CD4-positive, alpha-beta T cell (primary cell): Measurements from ENCODE around the gene SARNP. TPM values are rescaled to one million over a fixed set of nuclear protein-coding genes. Genes with fewer than 3 reads are reported as not detected.

Source experiments
- ATAC-seq: fragments of 200-7000 bp; cut with Tn5 transposase; one replicate; pipeline ENCODE4 v1.10.0; 2022; ENCODE audit warnings: mild to moderate bottlenecking; ENCODE audit not compliant: poor library complexity
- CTCF ChIA-PET: fragments of 350-600 bp; sonication (Branson Sonifier 250); formaldehyde crosslinking; loops from one replicate; lab custom pipeline; 2021; ENCODE audit warnings: antibody characterized with exemption, inconsistent platforms; lab: Charles Lee
- POLR2A ChIA-PET: fragments of 350-600 bp; sonication (Branson Sonifier 250); formaldehyde crosslinking; loops from one replicate; lab custom pipeline; 2021; ENCODE audit warnings: antibody characterized with exemption, inconsistent platforms; lab: Charles Lee
- DNase-seq, 14 experiments: peaks; one replicate each; pipeline ENCODE4 v3.0.0-alpha.2; 2013 to 2020; ENCODE audit warnings: mixed read lengths in 2 of 14
- H3K27ac ChIP-seq, 2 donors: one replicate each; pipeline versions ENCODE4 v1.5.1 to v1.7.0; 2013; ENCODE audit warnings: low read length in 2 of 2, low read depth in 1 of 2, mild to moderate bottlenecking in 1 of 2
- H3K27me3 ChIP-seq, 2 experiments: 1 replicate in 1 of 2; 2 replicates in 1 of 2; pipeline versions ENCODE4 v1.6.1 to v1.7.0; 2013; ENCODE audit warnings: low read length in 2 of 2, control low read depth in 1 of 2, mild to moderate bottlenecking in 1 of 2, moderate library complexity in 1 of 2; ENCODE audit not compliant: insufficient read depth in 2 of 2, control insufficient read depth in 1 of 2
- H3K36me3 ChIP-seq: one replicate; pipeline ENCODE4 v1.6.1; 2013; ENCODE audit warnings: low read length, control low read depth; ENCODE audit not compliant: insufficient read depth
- H3K4me1 ChIP-seq: one replicate; pipeline ENCODE4 v1.6.1; 2013; ENCODE audit warnings: low read length, control low read depth; ENCODE audit not compliant: insufficient read depth
- H3K4me3 ChIP-seq: one replicate; pipeline ENCODE4 v1.5.1; 2013; ENCODE audit warnings: mild to moderate bottlenecking, low read length, moderate library complexity
- H3K9me3 ChIP-seq, 2 experiments: 1 replicate in 1 of 2; 2 replicates in 1 of 2; pipeline versions ENCODE4 v1.6.1 to v1.7.0; 2013; ENCODE audit warnings: low read length in 2 of 2, mild to moderate bottlenecking in 2 of 2, control low read depth in 1 of 2, moderate library complexity in 1 of 2; ENCODE audit not compliant: control insufficient read depth in 1 of 2, insufficient read depth in 1 of 2
- H3K27ac Mint-ChIP-seq: one replicate; pipeline ENCODE4 v1.8.0; 2020; ENCODE audit warnings: mixed read lengths
- H3K27me3 Mint-ChIP-seq: one replicate; pipeline ENCODE4 v1.8.0; 2021; ENCODE audit warnings: mixed read lengths
- H3K36me3 Mint-ChIP-seq: one replicate; pipeline ENCODE4 v1.8.0; 2021; ENCODE audit warnings: low read depth, mixed read lengths
- H3K4me1 Mint-ChIP-seq: one replicate; pipeline ENCODE4 v1.8.0; 2021; ENCODE audit warnings: low read depth, mixed read lengths
- H3K4me3 Mint-ChIP-seq: one replicate; pipeline ENCODE4 v1.8.0; 2020; ENCODE audit warnings: mild to moderate bottlenecking, mixed read lengths
- H3K9me3 Mint-ChIP-seq: one replicate; pipeline ENCODE4 v1.8.0; 2020; ENCODE audit warnings: mixed read lengths
- intact Hi-C, 2 experiments: fragments of 100-400 bp; cut with DNase I in 1 of 2; cut with micrococcal nuclease in 1 of 2; formaldehyde crosslinking; loops; one replicate each; pipeline versions ENCODE4 v1.15.1 to v1.9.0; 2023 to 2025; cut with DNase I, micrococcal nuclease
- total RNA-seq, 174 experiments: library from RNA in 2 of 174; stranded (reverse) in 2 of 174; gene quantifications; one replicate each; pipeline ENCODE4 v1.2.3 and lab custom pipeline; 2021 to 2026
- TF ChIP-seq, protein P1 (sequence below): fragments of 200-600 bp; IDR thresholded peaks from one replicate; pipeline ENCODE4 v1.8.0; 2022; ENCODE audit warnings: antibody characterized with exemption, mild to moderate bottlenecking

Gene SARNP
- total RNA-seq, 2 experiments from 2014 or later = 38.2 to 38.6 TPM

DNA sequence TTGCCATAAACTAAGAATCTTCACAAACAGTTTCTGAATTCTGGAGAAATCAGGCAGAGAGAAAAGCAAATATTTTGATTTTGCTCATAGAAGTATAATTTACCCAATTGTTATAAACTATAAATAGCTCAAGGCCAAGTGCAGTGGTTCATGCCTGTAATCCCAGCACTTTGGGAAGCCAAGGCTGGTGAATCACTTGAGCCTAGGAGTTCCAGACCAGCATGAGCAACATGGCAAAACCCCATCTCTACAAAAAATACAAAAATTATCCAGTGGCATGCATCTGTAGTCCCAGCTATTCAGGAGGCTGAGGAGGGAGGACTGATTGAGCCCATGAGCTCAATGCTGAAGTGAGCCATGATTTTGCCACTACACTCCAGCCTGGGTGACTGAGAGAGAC lies 44.8 kb upstream of the SARNP start:
- no peak overlapping the region for H3K27ac Mint-ChIP-seq
- CTCF ChIA-PET = interaction anchor here (0.7 kb wide), 1 partner anchor 74 kb away, joined by 3 read pairs; no protein-coding TSS in a partner anchor
- H3K4me3 ChIP-seq = no peak overlapping the region

DNA sequence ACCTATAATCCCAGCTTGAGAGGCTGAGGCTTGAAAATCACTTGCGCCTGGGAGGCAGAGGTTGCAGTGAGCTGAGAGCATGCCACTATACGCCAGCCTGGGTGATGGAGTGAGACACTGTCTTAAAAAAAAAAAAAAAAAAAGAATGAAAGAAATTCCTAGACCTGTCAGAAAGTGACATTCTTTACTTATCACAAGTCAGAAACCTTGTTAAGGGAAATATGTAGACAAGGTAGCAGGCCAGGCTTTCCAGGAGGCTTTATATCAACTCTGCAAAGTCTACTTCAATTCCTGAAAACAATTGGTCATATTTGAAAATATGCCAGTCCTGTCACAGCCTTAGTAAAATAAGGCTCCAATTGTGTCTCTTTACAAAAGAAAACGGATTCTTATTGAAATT lies 44.3 kb upstream of the SARNP start:
- POLR2A ChIA-PET = no interaction called here
- no peaks in the 10 kb centered on the region for H3K4me1 Mint-ChIP-seq
- ATAC-seq (no peak), DNase-seq (no peak)
- H3K27ac Mint-ChIP-seq = no peak overlapping the region
- Histone ChIP-seq H3K9me3 (peaks cover 14 to 24% of the 10 kb centered on the region in 2 experiments), H3K27me3 (no peaks in the 10 kb centered on the region), H3K36me3 (no peaks in the 10 kb centered on the region), H3K4me3 (no peak overlapping the region), H3K4me1 (no peaks in the 10 kb centered on the region), H3K27ac (no peak overlapping the region)
- no peaks in the 10 kb centered on the region for H3K9me3 Mint-ChIP-seq
- TF ChIP-seq, protein P1, sequence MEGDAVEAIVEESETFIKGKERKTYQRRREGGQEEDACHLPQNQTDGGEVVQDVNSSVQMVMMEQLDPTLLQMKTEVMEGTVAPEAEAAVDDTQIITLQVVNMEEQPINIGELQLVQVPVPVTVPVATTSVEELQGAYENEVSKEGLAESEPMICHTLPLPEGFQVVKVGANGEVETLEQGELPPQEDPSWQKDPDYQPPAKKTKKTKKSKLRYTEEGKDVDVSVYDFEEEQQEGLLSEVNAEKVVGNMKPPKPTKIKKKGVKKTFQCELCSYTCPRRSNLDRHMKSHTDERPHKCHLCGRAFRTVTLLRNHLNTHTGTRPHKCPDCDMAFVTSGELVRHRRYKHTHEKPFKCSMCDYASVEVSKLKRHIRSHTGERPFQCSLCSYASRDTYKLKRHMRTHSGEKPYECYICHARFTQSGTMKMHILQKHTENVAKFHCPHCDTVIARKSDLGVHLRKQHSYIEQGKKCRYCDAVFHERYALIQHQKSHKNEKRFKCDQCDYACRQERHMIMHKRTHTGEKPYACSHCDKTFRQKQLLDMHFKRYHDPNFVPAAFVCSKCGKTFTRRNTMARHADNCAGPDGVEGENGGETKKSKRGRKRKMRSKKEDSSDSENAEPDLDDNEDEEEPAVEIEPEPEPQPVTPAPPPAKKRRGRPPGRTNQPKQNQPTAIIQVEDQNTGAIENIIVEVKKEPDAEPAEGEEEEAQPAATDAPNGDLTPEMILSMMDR = no peak
- intact Hi-C loops = no loop called here
- H3K36me3 Mint-ChIP-seq = no peaks in the 10 kb centered on the region
- no peaks in the 10 kb centered on the region for H3K27me3 Mint-ChIP-seq
- H3K4me3 Mint-ChIP-seq = no peak overlapping the region
- CTCF ChIA-PET = interaction anchor here (0.9 kb wide), 1 partner anchor 10 kb away, joined by 3 read pairs; no protein-coding TSS in a partner anchor

More for the DNA sequence above, 44.8 kb upstream of the SARNP start:
- H3K4me1 Mint-ChIP-seq = no peaks in the 10 kb centered on the region
- H3K36me3 Mint-ChIP-seq = no peaks in the 10 kb centered on the region
- DNase-seq (no peak), ATAC-seq (no peak)
- TF ChIP-seq, protein P1 = no peak
- Histone ChIP-seq H3K4me1 (no peaks in the 10 kb centered on the region), H3K9me3 (peaks cover 14 to 26% of the 10 kb centered on the region in 2 experiments), H3K36me3 (no peaks in the 10 kb centered on the region), H3K27ac (no peak overlapping the region), H3K27me3 (no peaks in the 10 kb centered on the region)
- intact Hi-C loops = no loop called here
- H3K9me3 Mint-ChIP-seq = no peaks in the 10 kb centered on the region
- no peak overlapping the region for H3K4me3 Mint-ChIP-seq
- no peaks in the 10 kb centered on the region for H3K27me3 Mint-ChIP-seq
- POLR2A ChIA-PET = no interaction called here

DNA sequence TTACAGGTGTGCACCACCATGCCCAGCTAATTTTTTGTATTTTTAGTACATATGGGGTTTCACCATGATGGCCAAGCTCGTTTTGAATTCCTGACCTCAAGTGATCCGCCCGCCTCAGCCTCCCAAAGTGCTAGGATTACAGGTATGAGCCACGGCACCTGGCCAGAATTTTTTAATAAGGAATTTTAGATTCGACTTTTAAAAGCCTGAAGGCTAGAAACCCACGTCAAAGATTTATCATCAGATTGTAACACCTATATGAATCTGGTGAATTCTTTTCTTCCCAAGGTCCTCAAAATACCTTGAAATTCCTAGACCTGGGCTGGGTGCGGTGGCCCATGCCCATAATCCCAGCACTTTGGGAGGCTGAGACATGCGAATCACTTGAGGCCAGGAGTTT lies 43.9 kb upstream of the SARNP start:
- DNase-seq = no peak
- CTCF ChIA-PET = interaction anchor here (0.9 kb wide), 1 partner anchor 10 kb away, joined by 3 read pairs; no protein-coding TSS in a partner anchor

More for the DNA sequence above, 43.9 kb upstream of the SARNP start:
- Histone ChIP-seq H3K4me1 (no peaks in the 10 kb centered on the region), H3K4me3 (no peak overlapping the region), H3K9me3 (peaks cover 14 to 22% of the 10 kb centered on the region in 2 experiments), H3K36me3 (no peaks in the 10 kb centered on the region), H3K27me3 (no peaks in the 10 kb centered on the region), H3K27ac (no peak overlapping the region)
- Mint-ChIP-seq H3K27ac (no peak overlapping the region), H3K9me3 (no peaks in the 10 kb centered on the region), H3K27me3 (no peaks in the 10 kb centered on the region), H3K4me3 (no peak overlapping the region), H3K4me1 (no peaks in the 10 kb centered on the region), H3K36me3 (no peaks in the 10 kb centered on the region)
- TF ChIP-seq, protein P1 = no peak
- ATAC-seq = no peak
- POLR2A ChIA-PET = no interaction called here
- intact Hi-C loops = no loop called here
